GM19238 (cell line): Measurements from ENCODE around the gene CDK12.

ENCODE experiments used
- DNase-seq: peaks from one replicate; pipeline ENCODE4 v3.0.0; 2011; ENCODE audit warnings: low spot score; ENCODE audit not compliant: insufficient read length

CDK12 gene

GRCh38 chr17:39581071-39581758, 119.9 kb downstream of the CDK12 start:
- no peak for DNase-seq

GRCh38 chr17:39581759-39582085, 120.4 kb downstream of the CDK12 start:
- DNase-seq, result no peak

GRCh38 chr17:39582658-39583057, 121.4 kb downstream of the CDK12 start:
- no peak for DNase-seq
